HepG2 (cell line): ENCODE results near the gene HINT2. TPM values are rescaled to one million over a fixed set of nuclear protein-coding genes. Genes with fewer than 3 reads are reported as not detected.

Experiments
- ATF1 ChIP-seq: IDR thresholded peaks from 2 replicates; pipeline ENCODE4 v1.6.1; 2016; ENCODE audit warnings: mild to moderate bottlenecking, control low read depth
- FLYWCH1 ChIP-seq: sonication (generic); formaldehyde crosslinking; IDR thresholded peaks from 2 replicates; pipeline ENCODE4 v1.8.1; 2023; ENCODE audit warnings: mild to moderate bottlenecking, missing genetic modification reagents
- FOSL1 ChIP-seq: sonication (generic); formaldehyde crosslinking; IDR thresholded peaks from 2 replicates; pipeline ENCODE4 v1.9.0; 2021; ENCODE audit warnings: missing genetic modification reagents, borderline replicate concordance
- GPN1 ChIP-seq: sonication (generic); formaldehyde crosslinking; IDR thresholded peaks from 2 replicates; pipeline ENCODE4 v1.5.1; 2020; ENCODE audit warnings: missing genetic modification reagents, borderline replicate concordance
- HCFC1 ChIP-seq: fragments of 150-350 bp; IDR thresholded peaks from 2 replicates; pipeline ENCODE4 v1.6.1; 2014; ENCODE audit warnings: low read depth, low read length
- IRF2 ChIP-seq: IDR thresholded peaks from 2 replicates; pipeline ENCODE4 v1.6.1; 2018; ENCODE audit warnings: missing genetic modification reagents, missing compliant biosample characterization
- MTF1 ChIP-seq: sonication (generic); formaldehyde crosslinking; IDR thresholded peaks from 2 replicates; pipeline ENCODE4 v1.5.0; 2020; ENCODE audit warnings: missing genetic modification reagents
- MTF2 ChIP-seq: sonication (generic); formaldehyde crosslinking; IDR thresholded peaks from 2 replicates; pipeline ENCODE4 v1.5.0; 2020; ENCODE audit warnings: missing genetic modification reagents, borderline replicate concordance
- MXD3 ChIP-seq: IDR thresholded peaks from 2 replicates; pipeline ENCODE4 v1.6.1; 2016; ENCODE audit warnings: mild to moderate bottlenecking, missing biosample characterization, missing genetic modification reagents
- RAD21 ChIP-seq: fragments of 450-650 bp; formaldehyde crosslinking; IDR thresholded peaks from 2 replicates; pipeline ENCODE4 v1.5.0; 2020; ENCODE audit warnings: mild to moderate bottlenecking
- RFX3 ChIP-seq: IDR thresholded peaks from 2 replicates; pipeline ENCODE4 v1.6.1; 2016; ENCODE audit warnings: missing biosample characterization, missing genetic modification reagents
- RXRB ChIP-seq: IDR thresholded peaks from 2 replicates; pipeline ENCODE4 v1.6.1; 2016; ENCODE audit warnings: borderline replicate concordance, missing genetic modification reagents, missing compliant biosample characterization
- SYNCRIP ChIP-seq: fragments of 200-400 bp; formaldehyde crosslinking; IDR thresholded peaks from 2 replicates; pipeline ENCODE4 v1.6.1; 2018; ENCODE audit warnings: mild to moderate bottlenecking, low read depth, low read length; ENCODE audit not compliant: insufficient read depth
- TCF7 ChIP-seq: sonication (generic); IDR thresholded peaks from 2 replicates; pipeline ENCODE4 v1.6.1; 2016; ENCODE audit warnings: antibody characterized with exemption, low read depth
- TEAD3 ChIP-seq: optimal IDR thresholded peaks from 2 replicates; pipeline ENCODE3; 2016; ENCODE audit warnings: borderline replicate concordance
- XRCC5 ChIP-seq: fragments of 200-400 bp; formaldehyde crosslinking; optimal IDR thresholded peaks from 2 replicates; pipeline ENCODE3; 2017; ENCODE audit warnings: mild to moderate bottlenecking, low read length
- ZMYM2 ChIP-seq: sonication (generic); formaldehyde crosslinking; IDR thresholded peaks from 2 replicates; pipeline ENCODE4 v1.8.0; 2022; ENCODE audit warnings: mild to moderate bottlenecking, missing genetic modification reagents
- ZNF44 ChIP-seq: sonication (generic); formaldehyde crosslinking; IDR thresholded peaks from 2 replicates; pipeline ENCODE4 v1.5.1; 2020; ENCODE audit warnings: mild to moderate bottlenecking, missing genetic modification reagents
- ZNF562 ChIP-seq: sonication (generic); formaldehyde crosslinking; IDR thresholded peaks from 2 replicates; pipeline ENCODE4 v1.8.0; 2022; ENCODE audit warnings: missing genetic modification reagents, borderline replicate concordance
- ZNF567 ChIP-seq: sonication (generic); formaldehyde crosslinking; IDR thresholded peaks from 2 replicates; pipeline ENCODE4 v1.8.1; 2023; ENCODE audit warnings: mild to moderate bottlenecking, missing genetic modification reagents, borderline replicate concordance
- ZNF589 ChIP-seq: sonication (generic); formaldehyde crosslinking; conservative IDR thresholded peaks from 2 replicates; pipeline ENCODE4 v1.8.0; 2022; ENCODE audit warnings: mild to moderate bottlenecking, moderate library complexity, missing genetic modification reagents
- ZNF839 ChIP-seq: sonication (generic); formaldehyde crosslinking; IDR thresholded peaks from 2 replicates; pipeline ENCODE4 v1.4.0; 2020; ENCODE audit warnings: missing genetic modification reagents, mild to moderate bottlenecking, borderline replicate concordance
- polyA plus RNA-seq, 8 experiments: library from polyadenylated mRNA; depleted of rRNA in 3 of 8; stranded (reverse) in 7 of 8; unstranded in 1 of 8; fragments of >200 nt; fragmentation: Illumina TruSeq in 4 of 8; extraction: Trizol in 4 of 8; gene quantifications; 2 replicates each; pipeline versions ENCODE4 v1.2.1 to v1.2.3, GENCODE V29; 2011 to 2016; ENCODE audit warnings: low read depth in 4 of 8, missing spikeins in 1 of 8, mixed read lengths in 1 of 8; ENCODE audit not compliant: insufficient read depth in 1 of 8
- total RNA-seq, 5 experiments: library from RNA; depleted of rRNA; stranded (reverse); fragments of >200 nt; fragmentation: Illumina TruSeq; extraction: Trizol; gene quantifications; 2 replicates each; pipeline ENCODE4 v1.2.3, GENCODE V29; 2016; ENCODE audit warnings: low read depth in 1 of 5
- TF ChIP-seq, protein P1 (sequence below), 2 experiments: sonication (generic) in 1 of 2; formaldehyde crosslinking in 1 of 2; IDR thresholded peaks; 2 replicates each; pipeline versions ENCODE4 v1.4.0 to v1.6.1; 2018 to 2020; ENCODE audit warnings: missing genetic modification reagents in 2 of 2, borderline replicate concordance in 1 of 2, low read depth in 1 of 2, mild to moderate bottlenecking in 1 of 2, missing biosample characterization in 1 of 2
- TF ChIP-seq, protein P2 (sequence below): sonication (generic); formaldehyde crosslinking; conservative IDR thresholded peaks from 2 replicates; pipeline ENCODE4 v1.8.0; 2022; ENCODE audit warnings: missing genetic modification reagents
- TF ChIP-seq, protein P3 (sequence below): sonication (generic); formaldehyde crosslinking; IDR thresholded peaks from 2 replicates; pipeline ENCODE4 v1.8.1; 2023; ENCODE audit warnings: mild to moderate bottlenecking, moderate library complexity, missing genetic modification reagents

Gene HINT2
- total and polyA plus RNA-seq, 2 of the 13 experiments (the other 11 are each of a cell fraction or from before 2014, with no cell fraction given), result 37.9 to 56.2 TPM

DNA sequence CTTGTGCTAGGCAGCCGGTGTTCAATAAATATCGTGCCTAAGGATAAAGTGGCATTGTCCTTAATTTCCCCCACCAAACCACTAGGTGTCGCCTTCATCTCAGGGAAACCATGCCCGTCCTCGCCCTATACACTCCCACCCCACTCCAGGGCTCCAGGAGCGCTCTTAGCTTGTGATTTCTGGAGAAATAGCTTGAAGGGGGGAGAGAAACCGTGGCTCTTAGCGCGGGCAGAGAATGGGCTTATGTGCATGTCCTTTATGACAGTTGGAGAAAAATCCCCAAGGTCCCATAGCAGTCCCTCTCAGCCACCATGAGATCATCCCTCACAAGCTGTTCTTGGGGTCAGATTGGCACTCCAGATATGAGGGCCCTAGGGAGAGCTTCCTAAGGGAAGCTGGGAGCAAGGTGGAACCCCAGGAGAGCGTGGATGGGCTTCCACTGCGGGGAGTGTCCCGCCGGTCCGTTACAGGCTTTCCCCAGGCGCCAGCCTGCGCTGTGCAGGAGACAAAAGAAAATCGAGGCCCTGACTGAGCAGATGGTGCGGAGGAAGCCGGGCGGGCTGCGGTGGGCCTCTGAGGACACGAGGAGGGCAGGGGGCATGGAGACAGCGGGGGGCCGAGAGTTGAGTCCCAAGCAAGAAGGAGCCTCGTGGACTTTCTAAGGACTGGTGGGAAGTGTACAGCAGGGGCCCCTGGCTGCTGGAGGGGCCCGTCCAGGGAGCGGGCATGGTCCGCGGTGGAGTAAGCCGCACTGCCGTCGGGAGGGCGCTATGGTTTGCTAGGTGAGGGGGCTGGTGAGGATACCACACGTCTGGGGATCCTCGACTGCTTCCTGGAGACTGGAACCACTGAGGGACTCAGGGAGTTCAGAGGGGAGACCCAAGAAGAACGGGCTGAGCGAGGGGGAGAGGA, 24.2 kb downstream of the HINT2 start (continued):
- 0 out of 2 replicates have a peak, but pooled peaks have one; percentile 60 for TF ChIP-seq ZNF567 (CRISPR knock-in tag)
- TF ChIP-seq RXRB (CRISPR knock-in tag), result peak; percentile 37; the same call in 1 of the 2 replicates
- TF ChIP-seq IRF2 (CRISPR knock-in tag), result no peak
- peak; percentile 82 for TF ChIP-seq RAD21
- no peak for TF ChIP-seq MTF2 (CRISPR knock-in tag)
- no peak for TF ChIP-seq ZNF589 (CRISPR knock-in tag)
- TF ChIP-seq RFX3, result no peak
- no peak for TF ChIP-seq FOSL1 (CRISPR knock-in tag)
- no peak for TF ChIP-seq SYNCRIP
- no peak for TF ChIP-seq HCFC1
- TF ChIP-seq, protein P1, sequence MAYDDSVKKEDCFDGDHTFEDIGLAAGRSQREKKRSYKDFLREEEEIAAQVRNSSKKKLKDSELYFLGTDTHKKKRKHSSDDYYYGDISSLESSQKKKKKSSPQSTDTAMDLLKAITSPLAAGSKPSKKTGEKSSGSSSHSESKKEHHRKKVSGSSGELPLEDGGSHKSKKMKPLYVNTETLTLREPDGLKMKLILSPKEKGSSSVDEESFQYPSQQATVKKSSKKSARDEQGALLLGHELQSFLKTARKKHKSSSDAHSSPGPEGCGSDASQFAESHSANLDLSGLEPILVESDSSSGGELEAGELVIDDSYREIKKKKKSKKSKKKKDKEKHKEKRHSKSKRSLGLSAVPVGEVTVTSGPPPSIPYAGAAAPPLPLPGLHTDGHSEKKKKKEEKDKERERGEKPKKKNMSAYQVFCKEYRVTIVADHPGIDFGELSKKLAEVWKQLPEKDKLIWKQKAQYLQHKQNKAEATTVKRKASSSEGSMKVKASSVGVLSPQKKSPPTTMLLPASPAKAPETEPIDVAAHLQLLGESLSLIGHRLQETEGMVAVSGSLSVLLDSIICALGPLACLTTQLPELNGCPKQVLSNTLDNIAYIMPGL (CRISPR knock-in tag; IDR thresholded peaks at IDR 0.05; ENCODE audit: borderline replicate concordance in 1 of 2, low read depth in 1 of 2), result 0 out of 4 replicates have a peak, but pooled peaks of 1 of the 2 experiments have one; percentile 18
- peak; percentile 64 for TF ChIP-seq TEAD3
- TF ChIP-seq TCF7, result no peak
- TF ChIP-seq FLYWCH1 (CRISPR knock-in tag), result no peak
- TF ChIP-seq GPN1 (CRISPR knock-in tag), result no peak
- no peak for TF ChIP-seq ZMYM2 (CRISPR knock-in tag)
- TF ChIP-seq MXD3, result no peak
- TF ChIP-seq ZNF839 (CRISPR knock-in tag), result no peak
- no peak for TF ChIP-seq ATF1 (CRISPR knock-in tag)
- TF ChIP-seq XRCC5, result peak; percentile 62
- no peak for TF ChIP-seq MTF1 (CRISPR knock-in tag)
- TF ChIP-seq ZNF562 (CRISPR knock-in tag), result no peak
- TF ChIP-seq, protein P2, sequence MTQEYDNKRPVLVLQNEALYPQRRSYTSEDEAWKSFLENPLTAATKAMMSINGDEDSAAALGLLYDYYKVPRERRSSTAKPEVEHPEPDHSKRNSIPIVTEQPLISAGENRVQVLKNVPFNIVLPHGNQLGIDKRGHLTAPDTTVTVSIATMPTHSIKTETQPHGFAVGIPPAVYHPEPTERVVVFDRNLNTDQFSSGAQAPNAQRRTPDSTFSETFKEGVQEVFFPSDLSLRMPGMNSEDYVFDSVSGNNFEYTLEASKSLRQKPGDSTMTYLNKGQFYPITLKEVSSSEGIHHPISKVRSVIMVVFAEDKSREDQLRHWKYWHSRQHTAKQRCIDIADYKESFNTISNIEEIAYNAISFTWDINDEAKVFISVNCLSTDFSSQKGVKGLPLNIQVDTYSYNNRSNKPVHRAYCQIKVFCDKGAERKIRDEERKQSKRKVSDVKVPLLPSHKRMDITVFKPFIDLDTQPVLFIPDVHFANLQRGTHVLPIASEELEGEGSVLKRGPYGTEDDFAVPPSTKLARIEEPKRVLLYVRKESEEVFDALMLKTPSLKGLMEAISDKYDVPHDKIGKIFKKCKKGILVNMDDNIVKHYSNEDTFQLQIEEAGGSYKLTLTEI, result no peak
- TF ChIP-seq, protein P3, sequence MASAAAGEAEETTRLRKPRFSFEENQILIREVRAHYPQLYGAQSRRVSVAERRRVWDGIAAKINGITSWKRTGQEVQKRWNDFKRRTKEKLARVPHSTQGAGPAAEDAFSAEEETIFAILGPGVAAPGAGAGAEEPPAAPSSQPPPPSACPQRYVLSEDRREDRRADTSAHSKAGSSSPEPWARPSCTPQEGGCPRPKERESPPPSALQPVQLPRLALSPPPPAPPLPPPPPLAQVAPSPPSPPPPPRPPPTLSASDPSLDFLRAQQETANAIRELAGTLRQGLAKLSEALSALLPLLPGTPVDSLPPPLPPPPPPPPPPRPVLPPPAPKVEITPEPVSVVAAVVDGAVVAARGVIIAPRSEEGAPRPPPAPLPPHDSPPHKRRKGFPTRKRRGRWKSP (CRISPR knock-in tag), result no peak
- no peak for TF ChIP-seq ZNF44 (CRISPR knock-in tag)
